ENCODE data around the gene ABCA13.

The ABCA13 gene

GRCh38 chr7:48419401-48419800, 248.1 kb downstream of the ABCA13 start:
- no peaks in the 10 kb centered on the region for H3K4me1 ChIP-seq (ENCODE audit: control insufficient read depth in 2 of 2, insufficient read depth in 2 of 2, low read length in 2 of 2)
- H3K36me3 ChIP-seq (ENCODE audit: control insufficient read depth in 2 of 2, insufficient read depth in 2 of 2, low read length in 2 of 2): no peaks in the 10 kb centered on the region
- H3K27ac ChIP-seq (ENCODE audit: low read depth in 2 of 2, low read length in 2 of 2): no peak overlapping the region
- no peak overlapping the region for H3K4me3 ChIP-seq (ENCODE audit: low read length in 2 of 2)
- H3K27me3 ChIP-seq (ENCODE audit: control insufficient read depth in 2 of 2, insufficient read depth in 2 of 2, low read length in 2 of 2): no peaks in the 10 kb centered on the region
- H3K9ac ChIP-seq (ENCODE audit: low read depth in 1 of 2, low read length in 2 of 2): no peak overlapping the region
- H3K9me3 ChIP-seq (ENCODE audit: control insufficient read depth in 2 of 2, low read length in 2 of 2): no peaks in the 10 kb centered on the region

GRCh38 chr7:48420206-48420605, 248.9 kb downstream of the ABCA13 start:
- Histone ChIP-seq H3K4me1 (ENCODE audit: control insufficient read depth in 2 of 2, insufficient read depth in 2 of 2, low read length in 2 of 2) (no peaks in the 10 kb centered on the region), H3K4me3 (ENCODE audit: low read length in 2 of 2) (no peak overlapping the region), H3K27ac (ENCODE audit: low read depth in 2 of 2, low read length in 2 of 2) (no peak overlapping the region), H3K36me3 (ENCODE audit: control insufficient read depth in 2 of 2, insufficient read depth in 2 of 2, low read length in 2 of 2) (no peaks in the 10 kb centered on the region), H3K27me3 (ENCODE audit: control insufficient read depth in 2 of 2, insufficient read depth in 2 of 2, low read length in 2 of 2) (no peaks in the 10 kb centered on the region), H3K9me3 (ENCODE audit: control insufficient read depth in 2 of 2, low read length in 2 of 2) (no peaks in the 10 kb centered on the region), H3K9ac (ENCODE audit: low read depth in 1 of 2, low read length in 2 of 2) (no peak overlapping the region)

DNA sequence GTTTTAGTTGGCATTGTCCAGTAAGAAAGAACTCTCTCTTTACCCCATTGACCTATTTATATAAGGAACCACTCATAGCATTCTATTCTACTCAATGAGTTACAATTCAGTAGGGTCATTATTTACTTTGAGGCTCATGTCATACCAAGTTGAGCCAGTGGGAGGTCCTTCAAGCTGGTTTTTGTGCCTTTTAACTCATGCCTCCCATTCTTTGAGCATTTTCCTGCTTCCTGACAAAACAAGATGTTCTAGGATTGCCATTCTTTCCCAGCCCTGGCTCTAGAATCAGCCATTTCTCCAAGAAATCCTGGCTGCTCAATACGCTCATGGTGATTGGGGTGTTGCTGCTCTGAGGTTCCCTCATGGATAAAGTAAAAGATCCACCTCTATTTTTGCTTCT, 250.1 kb downstream of the ABCA13 start:
- H3K9ac ChIP-seq (ENCODE audit: low read depth in 1 of 2, low read length in 2 of 2): no peak overlapping the region
- H3K27ac ChIP-seq (ENCODE audit: low read depth in 2 of 2, low read length in 2 of 2): no peak overlapping the region

DNA sequence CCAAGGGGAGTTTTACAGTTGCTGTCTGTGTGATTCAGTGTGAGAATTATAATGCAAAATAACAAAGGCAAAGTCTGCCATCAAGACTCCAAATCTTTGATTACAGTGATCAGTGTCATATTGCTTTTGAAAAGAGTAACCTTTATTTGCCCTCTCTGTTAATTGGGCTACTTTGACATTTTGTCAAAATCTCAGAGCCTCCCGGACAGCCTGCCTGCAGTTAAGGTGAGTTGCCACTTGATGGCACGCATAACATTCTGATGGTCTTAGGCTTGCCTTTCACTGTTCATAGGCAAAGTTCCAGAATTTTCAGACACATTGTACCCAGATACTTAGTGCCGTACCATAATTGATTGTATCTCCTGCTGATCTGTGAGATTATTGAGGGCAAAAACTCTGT, 253.5 kb downstream of the ABCA13 start:
- Histone ChIP-seq H3K9ac (ENCODE audit: low read depth in 1 of 2, low read length in 2 of 2) (no peak overlapping the region), H3K4me1 (ENCODE audit: control insufficient read depth in 2 of 2, insufficient read depth in 2 of 2, low read length in 2 of 2) (peaks cover 3 to 9% of the 10 kb centered on the region in 2 donors), H3K9me3 (ENCODE audit: control insufficient read depth in 2 of 2, low read length in 2 of 2) (no peaks in the 10 kb centered on the region), H3K27ac (ENCODE audit: low read depth in 2 of 2, low read length in 2 of 2) (no peak overlapping the region), H3K4me3 (ENCODE audit: low read length in 2 of 2) (no peak overlapping the region), H3K27me3 (ENCODE audit: control insufficient read depth in 2 of 2, insufficient read depth in 2 of 2, low read length in 2 of 2) (no peaks in the 10 kb centered on the region), H3K36me3 (ENCODE audit: control insufficient read depth in 2 of 2, insufficient read depth in 2 of 2, low read length in 2 of 2) (no peaks in the 10 kb centered on the region)

More for the DNA sequence above, 250.1 kb downstream of the ABCA13 start:
- no peaks in the 10 kb centered on the region for H3K27me3 ChIP-seq (ENCODE audit: control insufficient read depth in 2 of 2, insufficient read depth in 2 of 2, low read length in 2 of 2)
- peaks cover 0 to 2% of the 10 kb centered on the region in 2 donors for H3K4me1 ChIP-seq (ENCODE audit: control insufficient read depth in 2 of 2, insufficient read depth in 2 of 2, low read length in 2 of 2)
- H3K36me3 ChIP-seq (ENCODE audit: control insufficient read depth in 2 of 2, insufficient read depth in 2 of 2, low read length in 2 of 2): no peaks in the 10 kb centered on the region
- H3K4me3 ChIP-seq (ENCODE audit: low read length in 2 of 2): no peak overlapping the region
- no peaks in the 10 kb centered on the region for H3K9me3 ChIP-seq (ENCODE audit: control insufficient read depth in 2 of 2, low read length in 2 of 2)

- H3K27me3 ChIP-seq (ENCODE audit: control insufficient read depth in 2 of 2, insufficient read depth in 2 of 2, low read length in 2 of 2): no peaks in the 10 kb centered on the region
- H3K9me3 ChIP-seq (ENCODE audit: control insufficient read depth in 2 of 2, low read length in 2 of 2): no peaks in the 10 kb centered on the region
- H3K4me3 ChIP-seq (ENCODE audit: low read length in 2 of 2): no peak overlapping the region
- peaks cover 3 to 9% of the 10 kb centered on the region in 2 donors for H3K4me1 ChIP-seq (ENCODE audit: control insufficient read depth in 2 of 2, insufficient read depth in 2 of 2, low read length in 2 of 2)
- H3K27ac ChIP-seq (ENCODE audit: low read depth in 2 of 2, low read length in 2 of 2): no peak overlapping the region
- no peak overlapping the region for H3K9ac ChIP-seq (ENCODE audit: low read depth in 1 of 2, low read length in 2 of 2)
- no peaks in the 10 kb centered on the region for H3K36me3 ChIP-seq (ENCODE audit: control insufficient read depth in 2 of 2, insufficient read depth in 2 of 2, low read length in 2 of 2)
Measured at GRCh38 chr7:48426331-48426965, 255.2 kb downstream of the ABCA13 start.

DNA sequence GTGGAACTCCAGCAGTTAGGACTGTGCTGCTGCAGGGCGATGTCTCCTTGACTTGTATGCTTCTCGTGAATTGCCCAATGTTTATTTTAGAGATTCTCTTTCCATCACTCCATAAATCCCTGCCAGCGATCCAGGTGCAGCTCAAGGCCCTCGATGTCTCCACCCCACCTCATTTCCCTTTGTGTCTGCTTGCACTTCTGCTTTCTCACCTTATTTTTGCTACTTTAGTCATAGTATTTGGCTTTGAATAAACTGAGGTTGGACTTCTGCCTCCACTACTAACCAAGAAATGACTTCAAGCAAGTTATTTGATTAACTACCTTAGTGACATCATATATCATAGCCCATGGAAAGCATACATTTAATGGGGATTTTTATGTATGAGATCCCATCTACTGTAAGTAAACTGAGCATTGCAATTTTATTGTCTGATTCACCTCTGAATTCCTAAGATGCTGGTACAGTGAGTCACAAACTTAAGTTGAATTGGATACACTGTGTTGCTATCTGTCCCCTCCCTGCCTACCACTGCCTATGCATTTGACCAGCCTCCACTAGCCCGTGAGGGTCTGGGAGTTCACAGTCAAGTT, 255.8 kb downstream of the ABCA13 start:
- no peaks in the 10 kb centered on the region for H3K36me3 ChIP-seq (ENCODE audit: control insufficient read depth in 2 of 2, insufficient read depth in 2 of 2, low read length in 2 of 2)
- H3K4me1 ChIP-seq (ENCODE audit: control insufficient read depth in 2 of 2, insufficient read depth in 2 of 2, low read length in 2 of 2): peaks cover 3 to 9% of the 10 kb centered on the region in 2 donors
- no peaks in the 10 kb centered on the region for H3K9me3 ChIP-seq (ENCODE audit: control insufficient read depth in 2 of 2, low read length in 2 of 2)
- no peaks in the 10 kb centered on the region for H3K27me3 ChIP-seq (ENCODE audit: control insufficient read depth in 2 of 2, insufficient read depth in 2 of 2, low read length in 2 of 2)
- H3K4me3 ChIP-seq (ENCODE audit: low read length in 2 of 2): no peak overlapping the region
- H3K9ac ChIP-seq (ENCODE audit: low read depth in 1 of 2, low read length in 2 of 2): no peak overlapping the region
- no peak overlapping the region for H3K27ac ChIP-seq (ENCODE audit: low read depth in 2 of 2, low read length in 2 of 2)

GRCh38 chr7:48427671-48428070, 256.4 kb downstream of the ABCA13 start:
- peaks cover 3 to 9% of the 10 kb centered on the region in 2 donors for H3K4me1 ChIP-seq (ENCODE audit: control insufficient read depth in 2 of 2, insufficient read depth in 2 of 2, low read length in 2 of 2)
- no peaks in the 10 kb centered on the region for H3K9me3 ChIP-seq (ENCODE audit: control insufficient read depth in 2 of 2, low read length in 2 of 2)
- H3K36me3 ChIP-seq (ENCODE audit: control insufficient read depth in 2 of 2, insufficient read depth in 2 of 2, low read length in 2 of 2): no peaks in the 10 kb centered on the region
- no peaks in the 10 kb centered on the region for H3K27me3 ChIP-seq (ENCODE audit: control insufficient read depth in 2 of 2, insufficient read depth in 2 of 2, low read length in 2 of 2)
- H3K4me3 ChIP-seq (ENCODE audit: low read length in 2 of 2): no peak overlapping the region
- no peak overlapping the region for H3K9ac ChIP-seq (ENCODE audit: low read depth in 1 of 2, low read length in 2 of 2)
- no peak overlapping the region for H3K27ac ChIP-seq (ENCODE audit: low read depth in 2 of 2, low read length in 2 of 2)

DNA sequence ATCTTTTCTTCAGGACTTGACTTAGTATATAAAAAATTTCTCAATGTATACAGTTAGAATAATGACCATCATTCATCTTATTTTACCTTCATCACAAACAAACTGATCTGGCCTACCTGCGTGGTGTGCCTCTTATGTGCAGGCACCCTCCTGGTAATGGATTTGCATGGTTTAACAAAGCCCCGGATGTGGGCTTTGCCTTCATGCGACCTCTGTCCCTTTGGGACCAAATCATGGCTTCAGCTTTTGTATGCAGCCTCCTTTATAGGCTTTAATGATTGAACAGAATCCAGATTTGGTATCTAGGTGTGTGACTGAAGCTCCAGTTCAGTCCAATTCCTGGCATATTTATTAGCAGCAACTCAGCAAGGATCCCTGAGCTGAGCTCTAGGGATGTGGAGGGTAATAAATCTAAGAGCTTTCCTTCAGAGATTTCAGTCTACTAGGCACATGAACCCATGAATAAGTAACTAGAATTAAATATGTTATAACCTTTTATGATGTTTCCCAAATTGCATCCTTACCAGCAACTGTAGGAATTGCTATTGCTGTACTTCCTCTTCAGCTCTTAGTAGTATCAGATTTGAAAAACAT, 256.9 kb downstream of the ABCA13 start:
- Histone ChIP-seq H3K27me3 (ENCODE audit: control insufficient read depth in 2 of 2, insufficient read depth in 2 of 2, low read length in 2 of 2) (no peaks in the 10 kb centered on the region), H3K4me3 (ENCODE audit: low read length in 2 of 2) (no peak overlapping the region), H3K36me3 (ENCODE audit: control insufficient read depth in 2 of 2, insufficient read depth in 2 of 2, low read length in 2 of 2) (no peaks in the 10 kb centered on the region), H3K27ac (ENCODE audit: low read depth in 2 of 2, low read length in 2 of 2) (no peak overlapping the region), H3K4me1 (ENCODE audit: control insufficient read depth in 2 of 2, insufficient read depth in 2 of 2, low read length in 2 of 2) (peaks cover 3 to 9% of the 10 kb centered on the region in 2 donors), H3K9me3 (ENCODE audit: control insufficient read depth in 2 of 2, low read length in 2 of 2) (no peaks in the 10 kb centered on the region), H3K9ac (ENCODE audit: low read depth in 1 of 2, low read length in 2 of 2) (no peak overlapping the region)

DNA sequence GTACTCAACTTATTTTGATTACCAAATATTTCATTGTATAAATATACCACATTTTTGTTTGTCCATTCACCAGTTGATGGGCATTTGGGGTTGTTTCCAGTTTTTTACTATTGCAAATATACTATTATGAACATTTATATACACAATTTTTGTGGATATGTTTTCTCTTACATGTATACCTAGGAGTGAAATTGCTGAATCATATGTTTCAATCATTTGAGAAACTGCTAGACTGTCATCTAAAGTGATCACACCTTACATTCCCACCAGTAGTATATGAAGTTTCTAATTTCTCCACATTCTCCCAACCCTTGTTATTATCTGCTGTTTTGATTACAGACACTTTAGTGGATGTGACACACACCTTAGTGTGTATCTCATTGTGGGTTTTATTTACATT, 257.9 kb downstream of the ABCA13 start:
- peaks cover 3 to 9% of the 10 kb centered on the region in 2 donors for H3K4me1 ChIP-seq (ENCODE audit: control insufficient read depth in 2 of 2, insufficient read depth in 2 of 2, low read length in 2 of 2)
- H3K36me3 ChIP-seq (ENCODE audit: control insufficient read depth in 2 of 2, insufficient read depth in 2 of 2, low read length in 2 of 2): no peaks in the 10 kb centered on the region
- H3K9me3 ChIP-seq (ENCODE audit: control insufficient read depth in 2 of 2, low read length in 2 of 2): no peaks in the 10 kb centered on the region
- no peak overlapping the region for H3K4me3 ChIP-seq (ENCODE audit: low read length in 2 of 2)
- no peak overlapping the region for H3K9ac ChIP-seq (ENCODE audit: low read depth in 1 of 2, low read length in 2 of 2)
- H3K27me3 ChIP-seq (ENCODE audit: control insufficient read depth in 2 of 2, insufficient read depth in 2 of 2, low read length in 2 of 2): no peaks in the 10 kb centered on the region
- H3K27ac ChIP-seq (ENCODE audit: low read depth in 2 of 2, low read length in 2 of 2): no peak overlapping the region

DNA sequence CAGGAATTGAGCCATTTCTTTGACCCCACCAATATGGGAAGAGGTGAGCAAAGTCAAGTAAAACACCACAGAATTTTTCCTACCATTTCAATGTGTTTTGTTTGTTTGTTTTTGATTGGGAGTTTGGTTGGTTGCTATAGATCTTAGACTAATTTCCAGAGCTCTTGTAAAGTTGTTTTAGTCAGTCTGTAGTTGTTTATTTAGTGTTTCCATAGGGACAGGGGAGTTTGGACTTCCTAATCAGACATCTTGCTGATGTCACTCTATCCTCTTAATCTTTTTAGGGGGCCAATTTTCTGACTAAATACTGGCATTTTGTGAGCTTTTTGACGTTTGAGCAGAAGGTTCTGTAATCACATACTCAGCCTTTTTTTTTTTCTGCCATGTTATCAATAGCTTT, 266.9 kb downstream of the ABCA13 start:
- no peak overlapping the region for H3K9ac ChIP-seq (ENCODE audit: low read depth in 1 of 2, low read length in 2 of 2)
- no peaks in the 10 kb centered on the region for H3K4me1 ChIP-seq (ENCODE audit: control insufficient read depth in 2 of 2, insufficient read depth in 2 of 2, low read length in 2 of 2)
- H3K36me3 ChIP-seq (ENCODE audit: control insufficient read depth in 2 of 2, insufficient read depth in 2 of 2, low read length in 2 of 2): no peaks in the 10 kb centered on the region
- H3K27me3 ChIP-seq (ENCODE audit: control insufficient read depth in 2 of 2, insufficient read depth in 2 of 2, low read length in 2 of 2): no peaks in the 10 kb centered on the region
- no peak overlapping the region for H3K4me3 ChIP-seq (ENCODE audit: low read length in 2 of 2)
- no peaks in the 10 kb centered on the region for H3K9me3 ChIP-seq (ENCODE audit: control insufficient read depth in 2 of 2, low read length in 2 of 2)
- no peak overlapping the region for H3K27ac ChIP-seq (ENCODE audit: low read depth in 2 of 2, low read length in 2 of 2)

Data from mucosa of rectum (tissue), 2 donors.